WTC11 (cell line): ENCODE measurements around the gene RSPRY1.

Experiments used
- FOXP1 ChIP-seq: sonication (generic); formaldehyde crosslinking; IDR thresholded peaks from 2 replicates; pipeline ENCODE4 v1.8.0; 2022; ENCODE audit warnings: missing genetic modification reagents, mild to moderate bottlenecking, moderate library complexity, borderline replicate concordance
- GTF2I ChIP-seq: fragments of 250-450 bp; sonication (Bioruptor Pico); conservative IDR thresholded peaks from 2 replicates; pipeline ENCODE4 v1.4.0; 2021; ENCODE audit warnings: mild to moderate bottlenecking
- KAT7 ChIP-seq: sonication (generic); formaldehyde crosslinking; IDR thresholded peaks from 2 replicates; pipeline ENCODE4 v1.8.1; 2023; ENCODE audit warnings: missing genetic modification reagents, mild to moderate bottlenecking, borderline replicate concordance
- MYBL2 ChIP-seq: sonication (generic); formaldehyde crosslinking; IDR thresholded peaks from 2 replicates; pipeline ENCODE4 v1.8.1; 2023; ENCODE audit warnings: mild to moderate bottlenecking, moderate library complexity, missing genetic modification reagents
- ZBTB21 ChIP-seq: sonication (generic); formaldehyde crosslinking; IDR thresholded peaks from 2 replicates; pipeline ENCODE4 v1.8.1; 2023; ENCODE audit warnings: mild to moderate bottlenecking, missing genetic modification reagents, borderline replicate concordance
- TF ChIP-seq, protein P1 (sequence below): fragments of 200-600 bp; IDR thresholded peaks from 2 replicates; pipeline ENCODE4 v1.8.0; 2022; ENCODE audit warnings: antibody characterized with exemption
- TF ChIP-seq, protein P2 (sequence below): sonication (generic); formaldehyde crosslinking; IDR thresholded peaks from 2 replicates; pipeline ENCODE4 v1.8.0; 2023; ENCODE audit warnings: missing genetic modification reagents

GRCh38 chr16:57165483-57165882, 20.6 kb upstream of the RSPRY1 start:
- TF ChIP-seq FOXP1 (CRISPR knock-in tag) (no peak), MYBL2 (CRISPR knock-in tag) (no peak), GTF2I (CRISPR knock-in tag) (no peak), KAT7 (CRISPR knock-in tag) (no peak), ZBTB21 (CRISPR knock-in tag) (no peak)
- TF ChIP-seq, protein P1, sequence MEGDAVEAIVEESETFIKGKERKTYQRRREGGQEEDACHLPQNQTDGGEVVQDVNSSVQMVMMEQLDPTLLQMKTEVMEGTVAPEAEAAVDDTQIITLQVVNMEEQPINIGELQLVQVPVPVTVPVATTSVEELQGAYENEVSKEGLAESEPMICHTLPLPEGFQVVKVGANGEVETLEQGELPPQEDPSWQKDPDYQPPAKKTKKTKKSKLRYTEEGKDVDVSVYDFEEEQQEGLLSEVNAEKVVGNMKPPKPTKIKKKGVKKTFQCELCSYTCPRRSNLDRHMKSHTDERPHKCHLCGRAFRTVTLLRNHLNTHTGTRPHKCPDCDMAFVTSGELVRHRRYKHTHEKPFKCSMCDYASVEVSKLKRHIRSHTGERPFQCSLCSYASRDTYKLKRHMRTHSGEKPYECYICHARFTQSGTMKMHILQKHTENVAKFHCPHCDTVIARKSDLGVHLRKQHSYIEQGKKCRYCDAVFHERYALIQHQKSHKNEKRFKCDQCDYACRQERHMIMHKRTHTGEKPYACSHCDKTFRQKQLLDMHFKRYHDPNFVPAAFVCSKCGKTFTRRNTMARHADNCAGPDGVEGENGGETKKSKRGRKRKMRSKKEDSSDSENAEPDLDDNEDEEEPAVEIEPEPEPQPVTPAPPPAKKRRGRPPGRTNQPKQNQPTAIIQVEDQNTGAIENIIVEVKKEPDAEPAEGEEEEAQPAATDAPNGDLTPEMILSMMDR, result no peak
- TF ChIP-seq, protein P2, sequence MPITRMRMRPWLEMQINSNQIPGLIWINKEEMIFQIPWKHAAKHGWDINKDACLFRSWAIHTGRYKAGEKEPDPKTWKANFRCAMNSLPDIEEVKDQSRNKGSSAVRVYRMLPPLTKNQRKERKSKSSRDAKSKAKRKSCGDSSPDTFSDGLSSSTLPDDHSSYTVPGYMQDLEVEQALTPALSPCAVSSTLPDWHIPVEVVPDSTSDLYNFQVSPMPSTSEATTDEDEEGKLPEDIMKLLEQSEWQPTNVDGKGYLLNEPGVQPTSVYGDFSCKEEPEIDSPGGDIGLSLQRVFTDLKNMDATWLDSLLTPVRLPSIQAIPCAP (CRISPR knock-in tag), result no peak
